AG08396 (cell line): ENCODE data around the gene IDUA.
"Not testable (repeated sequence)": the region's sequence is repeated elsewhere in the genome, so short reads cannot be mapped to it uniquely, and the experiment has no call there.

Experiments used
- DNase-seq: peaks from one replicate; pipeline ENCODE4 v3.0.0; 2012; ENCODE audit warnings: low spot score, mixed read lengths

IDUA gene

DNA sequence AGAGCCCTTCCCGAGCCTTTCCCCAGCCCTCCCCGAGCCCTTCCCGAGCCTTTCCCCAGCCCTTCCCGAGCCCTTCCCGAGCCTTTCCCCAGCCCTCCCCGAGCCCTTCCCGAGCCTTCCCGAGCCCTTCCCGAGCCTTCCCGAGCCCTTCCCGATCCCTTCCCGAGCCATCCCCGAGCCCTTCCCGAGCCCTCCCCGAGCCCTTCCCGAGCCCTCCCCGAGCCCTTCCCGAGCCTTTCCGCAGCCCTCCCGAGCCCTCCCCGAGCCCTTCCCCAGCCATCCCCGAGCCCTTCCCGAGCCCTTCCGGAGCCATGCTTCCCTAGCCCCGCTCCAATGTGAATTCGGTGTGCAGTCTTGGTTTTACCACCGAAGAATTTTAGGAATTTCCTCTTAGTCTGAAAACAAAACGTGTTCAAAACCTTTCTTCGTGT, 59.8 kb downstream of the IDUA start:
- DNase-seq, result peak; percentile 82

DNA sequence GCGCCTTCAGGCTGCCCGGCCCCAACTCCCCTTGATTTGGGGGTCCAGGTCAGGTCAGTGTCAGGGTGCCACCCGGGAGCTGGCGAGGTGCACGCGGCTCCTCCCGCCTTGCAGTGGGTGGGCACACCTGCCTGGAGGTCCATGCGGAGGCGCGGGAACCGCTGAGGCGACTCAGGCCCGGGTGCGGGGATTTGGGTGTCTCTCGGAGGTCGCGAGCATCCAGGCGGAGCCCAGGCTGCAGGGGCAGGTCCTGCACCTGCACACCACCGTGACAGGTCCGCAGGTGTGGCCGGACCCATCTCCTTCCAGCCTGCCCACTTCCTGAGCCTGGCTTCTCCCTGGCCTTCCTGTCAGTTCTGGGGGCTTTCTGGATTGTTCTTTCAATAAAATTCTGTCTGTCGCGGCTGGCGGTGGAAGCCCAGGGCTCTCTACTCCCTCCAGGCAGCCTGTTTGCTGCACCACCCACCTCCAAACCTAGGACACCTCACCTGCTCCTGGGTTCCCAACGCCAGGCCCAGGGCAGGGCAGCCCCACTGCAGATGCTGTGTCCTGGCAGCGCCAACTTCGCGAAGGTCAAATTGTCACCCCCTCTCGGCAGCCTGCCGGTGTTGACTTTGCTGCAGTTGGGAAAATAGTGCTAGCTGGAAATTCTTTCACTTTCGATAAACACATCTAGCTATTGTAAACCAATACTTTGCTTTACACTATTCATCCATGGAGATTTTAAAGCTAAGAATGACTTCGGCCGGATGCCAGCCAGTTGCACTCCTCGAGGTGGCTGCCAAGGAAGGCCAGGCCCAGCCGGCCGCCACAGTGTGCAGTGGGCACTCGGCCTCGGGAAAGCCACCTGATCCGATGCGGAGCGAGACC, 60.5 kb downstream of the IDUA start:
- DNase-seq, result peak; percentile 66

DNA sequence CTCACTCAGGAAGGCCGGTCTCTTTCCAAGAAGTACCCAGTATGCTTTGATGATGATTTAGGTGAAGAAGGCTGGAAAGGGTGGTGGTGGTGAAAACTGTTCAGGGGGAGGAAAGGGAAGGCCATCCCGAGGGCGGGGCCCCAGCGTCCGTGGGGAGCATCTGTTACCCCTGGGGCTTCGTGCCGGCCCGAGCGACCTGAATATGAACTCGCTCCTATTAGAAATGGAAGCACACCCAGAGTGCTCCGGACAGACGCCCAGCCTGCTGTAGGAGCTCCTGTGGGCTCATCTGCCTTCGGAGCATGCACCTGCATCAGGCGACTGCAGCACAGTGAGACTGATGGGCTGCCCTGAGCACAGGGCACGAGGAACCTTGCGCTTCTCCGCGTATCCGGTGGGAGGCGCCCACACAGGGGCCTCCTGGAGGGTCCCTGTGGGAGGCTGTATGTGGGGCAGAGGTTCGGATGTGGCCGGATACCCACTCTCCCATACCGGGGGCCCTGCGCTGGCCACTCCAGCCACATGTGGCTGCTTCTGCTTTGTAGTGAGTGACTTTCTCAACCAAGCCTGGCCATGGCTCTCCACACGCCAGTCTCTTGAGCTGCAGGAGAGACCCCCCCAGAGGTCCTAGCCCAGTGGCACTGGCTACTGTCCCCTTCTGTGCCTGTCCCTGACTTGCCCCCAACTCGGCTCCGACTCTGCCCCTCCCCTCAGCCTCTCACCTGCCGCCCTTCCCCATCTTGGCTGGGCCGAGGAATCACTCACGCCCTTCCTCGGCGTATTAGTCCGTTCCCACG, 61.3 kb downstream of the IDUA start:
- DNase-seq, result no peak

DNA sequence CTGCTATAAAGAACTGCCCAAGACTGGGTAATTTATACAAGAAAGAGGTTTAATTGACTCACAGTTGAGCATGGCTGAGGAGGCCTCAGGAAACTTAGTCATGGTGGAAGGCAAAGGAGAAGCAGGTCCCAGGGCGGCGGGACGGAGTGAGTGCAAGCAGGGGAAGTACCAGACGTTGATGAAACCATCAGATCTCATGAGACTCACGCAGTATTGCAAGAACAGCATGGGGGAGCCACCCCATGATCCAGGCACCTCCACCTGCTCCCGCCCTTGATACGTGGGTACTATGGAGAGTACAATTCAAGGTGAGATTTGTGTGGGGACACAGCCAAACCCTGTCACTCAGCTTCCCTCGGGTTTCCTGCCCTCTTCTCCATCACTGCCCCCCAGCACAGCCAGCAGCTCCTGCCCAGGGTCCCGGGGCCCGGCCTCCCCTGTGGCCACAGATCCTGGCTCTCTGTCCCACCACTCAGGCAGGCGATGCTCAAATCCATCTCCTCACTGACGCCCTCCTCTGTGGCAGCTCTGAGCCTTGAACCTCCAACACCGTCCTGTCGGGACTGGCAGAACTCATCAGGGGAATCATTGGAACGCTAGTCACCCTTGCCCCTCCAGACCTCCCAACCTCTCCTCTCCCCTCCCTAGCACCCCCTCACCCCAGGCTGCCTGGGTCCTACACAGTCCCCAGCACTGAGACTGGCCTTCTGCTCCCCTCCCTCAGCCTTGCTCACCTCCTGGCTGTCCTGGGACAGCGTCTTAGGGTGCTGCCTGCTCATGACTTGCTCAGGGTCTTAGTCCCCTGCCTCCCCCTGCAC, 62.1 kb downstream of the IDUA start:
- no peak for DNase-seq

DNA sequence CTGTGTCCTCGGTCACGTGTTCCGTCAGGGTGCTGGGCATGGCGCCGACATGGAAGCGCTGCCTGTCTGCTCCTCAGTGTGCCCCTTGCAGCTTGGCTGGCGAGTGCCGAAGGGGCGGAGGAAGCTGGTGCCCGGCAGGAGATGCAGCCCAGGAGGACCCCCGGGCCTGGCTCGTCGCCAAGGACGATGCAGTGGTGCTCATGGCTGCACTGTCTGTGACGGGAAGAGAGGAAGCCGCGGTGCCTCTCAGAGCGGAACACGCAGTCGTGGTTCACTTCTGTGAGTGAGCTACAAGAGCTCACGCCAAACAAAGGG, 62.7 kb downstream of the IDUA start:
- DNase-seq, result no peak

DNA sequence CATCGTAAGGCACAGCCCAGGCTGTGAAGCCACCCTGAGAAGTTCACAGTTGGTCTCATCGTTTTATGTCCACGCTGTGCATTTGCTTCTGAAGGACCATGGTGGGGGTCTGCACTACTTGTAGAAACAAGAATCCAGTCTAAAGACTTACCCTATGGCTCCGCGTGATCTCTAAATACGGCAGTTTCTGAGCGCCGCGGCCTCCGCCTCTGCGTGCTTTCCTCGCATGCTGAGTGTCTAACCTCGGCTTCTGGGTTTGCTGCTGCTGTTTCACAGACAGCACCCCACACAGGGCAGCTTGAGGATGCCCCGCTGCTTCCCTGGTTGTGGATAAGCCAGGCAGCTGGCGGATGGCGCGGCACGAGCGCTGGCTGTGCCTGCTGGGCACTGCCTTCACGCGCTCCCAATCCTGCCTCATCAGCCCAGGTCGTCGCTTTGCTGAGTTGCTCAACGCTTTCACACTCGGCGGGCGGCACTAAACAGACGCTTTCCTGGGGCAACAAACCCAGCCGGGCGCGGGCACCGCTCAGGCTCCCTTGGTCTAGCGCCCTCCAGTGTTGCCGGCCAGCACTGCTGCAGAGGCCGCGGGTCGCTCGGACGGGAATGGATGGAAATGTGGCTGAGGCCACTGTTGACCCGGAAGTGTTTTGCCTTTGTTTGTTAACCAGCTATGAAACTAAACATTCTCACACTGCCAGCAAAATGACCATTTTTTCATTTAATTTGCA, 63.8 kb downstream of the IDUA start:
- no peak for DNase-seq

DNA sequence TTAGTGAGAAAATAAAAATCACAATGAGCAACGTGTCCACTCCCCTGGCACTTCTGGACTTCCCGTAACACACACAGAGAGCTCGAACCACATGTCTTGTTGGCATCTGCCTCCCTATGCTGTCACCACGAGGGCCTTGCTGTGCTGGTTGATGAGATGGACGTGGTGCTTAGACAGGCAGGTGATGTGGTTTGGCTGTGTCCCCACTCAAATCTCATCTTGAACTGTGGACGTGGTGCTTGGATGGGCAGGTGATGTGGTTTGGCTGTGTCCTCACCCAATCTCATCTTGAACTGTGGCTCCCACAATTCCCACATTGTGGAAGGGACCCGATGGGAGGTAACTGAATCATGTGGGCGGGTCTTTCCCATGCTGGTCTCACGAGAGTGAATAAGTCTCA, 64.6 kb downstream of the IDUA start:
- DNase-seq, result no peak

DNA sequence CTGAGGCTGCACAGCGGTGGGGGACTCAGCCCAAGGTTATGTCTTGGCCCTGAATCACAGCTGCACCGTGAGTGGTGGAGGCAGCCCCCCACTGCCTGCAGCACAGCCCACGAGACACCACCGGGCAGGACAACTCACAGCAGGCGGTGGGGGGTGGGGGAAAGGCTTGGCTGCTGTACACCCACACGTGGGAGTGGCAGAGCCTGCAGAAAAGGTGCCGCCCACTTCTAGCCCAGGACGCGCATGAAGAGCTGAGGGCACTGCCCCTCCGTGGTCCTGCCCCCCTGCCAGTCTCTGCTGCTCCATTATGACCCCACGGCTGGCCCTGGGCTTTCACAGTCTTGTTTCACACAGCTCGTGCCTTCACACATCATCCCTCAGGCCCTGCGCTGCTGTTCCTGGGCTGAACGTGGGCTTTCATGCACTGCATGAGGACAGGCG, 65.4 kb downstream of the IDUA start:
- no peak for DNase-seq

DNA sequence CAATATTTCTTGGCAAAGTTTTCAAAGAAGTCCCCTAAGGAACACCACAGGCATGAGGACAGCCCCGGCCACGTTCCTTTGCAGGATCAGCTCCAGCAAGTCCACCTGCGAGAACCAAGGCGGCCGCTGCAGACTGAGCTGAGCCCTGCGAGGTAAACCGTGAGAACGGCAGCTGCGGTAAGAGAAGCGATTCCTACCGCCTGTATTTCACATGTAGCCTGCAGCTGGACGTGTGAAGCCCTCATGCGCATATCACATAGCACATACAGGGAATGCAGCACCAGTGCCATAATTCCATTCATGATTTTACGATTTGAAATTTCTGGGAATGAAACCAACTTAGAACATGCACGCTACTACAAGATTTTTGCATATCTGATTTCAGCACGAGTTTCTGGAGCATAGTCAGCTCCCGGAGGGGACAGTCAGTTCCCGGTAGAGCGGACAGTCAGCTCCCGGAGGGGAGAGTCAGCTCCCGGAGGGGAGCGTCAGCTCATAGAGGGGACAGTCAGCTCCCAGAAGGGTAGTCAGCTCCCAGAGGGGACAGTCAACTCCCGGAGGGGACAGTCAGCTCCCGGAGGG, 66.3 kb downstream of the IDUA start:
- peak; percentile 77 for DNase-seq

DNA sequence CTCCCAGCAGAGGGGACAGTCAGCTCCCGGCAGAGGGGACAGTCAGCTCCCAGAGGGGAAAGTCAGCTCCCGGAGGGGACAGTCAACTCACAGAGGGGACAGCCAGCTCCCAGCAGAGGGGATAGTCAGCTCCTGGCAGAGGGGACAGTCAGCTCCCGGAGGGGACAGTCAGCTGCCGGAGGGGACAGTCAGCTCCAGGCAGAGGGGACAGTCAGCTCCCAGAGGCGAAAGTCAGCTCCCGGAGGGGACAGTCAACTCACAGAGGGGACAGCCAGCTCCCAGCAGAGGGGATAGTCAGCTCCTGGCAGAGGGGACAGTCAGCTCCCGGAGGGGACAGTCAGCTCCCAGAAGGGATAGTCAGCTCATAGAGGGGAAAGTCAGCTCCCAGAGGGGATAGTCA, 67.0 kb downstream of the IDUA start:
- DNase-seq, result not testable (repeated sequence)
